Transverse colon (tissue), 4 donors: Measurements from ENCODE around the gene SLC4A4.

Experiments used
- POLR2AphosphoS5 ChIP-seq, 3 donors: sonication (generic); formaldehyde crosslinking; IDR thresholded peaks; one replicate each; pipeline ENCODE4 v1.6.1; 2016; ENCODE audit warnings: antibody characterized with exemption in 3 of 3
- TF ChIP-seq, protein P1 (sequence below), 5 experiments: fragments of 200-600 bp in 3 of 5; fragments of 450-650 bp in 2 of 5; sonication (generic) in 3 of 5; IDR thresholded peaks; 1 replicate in 2 of 5; 2 replicates in 3 of 5; pipeline ENCODE4 v1.5.1; 2016 to 2017; ENCODE audit warnings: antibody characterized with exemption in 5 of 5, inconsistent platforms in 3 of 5, mild to moderate bottlenecking in 2 of 5, moderate library complexity in 1 of 5

DNA sequence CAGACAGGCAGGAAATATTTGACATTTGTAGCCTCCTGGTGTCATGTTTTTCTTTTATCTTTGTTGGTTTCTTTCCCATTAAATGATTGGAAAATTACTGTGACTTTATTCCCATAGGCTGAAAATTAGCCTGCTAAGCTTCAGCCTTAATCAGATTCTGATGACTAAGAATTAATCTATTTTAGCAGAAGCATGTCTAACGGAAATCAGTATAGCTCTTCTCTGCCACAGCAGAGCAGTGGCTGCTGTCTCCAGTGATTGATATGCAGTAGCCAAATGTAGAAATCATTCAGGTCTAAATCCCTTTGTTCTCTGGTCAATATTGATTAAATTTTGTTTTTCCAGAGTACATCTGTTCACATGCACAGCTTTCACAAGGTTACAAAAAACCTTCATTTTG, 245.8 kb downstream of the SLC4A4 start:
- TF ChIP-seq, protein P1, sequence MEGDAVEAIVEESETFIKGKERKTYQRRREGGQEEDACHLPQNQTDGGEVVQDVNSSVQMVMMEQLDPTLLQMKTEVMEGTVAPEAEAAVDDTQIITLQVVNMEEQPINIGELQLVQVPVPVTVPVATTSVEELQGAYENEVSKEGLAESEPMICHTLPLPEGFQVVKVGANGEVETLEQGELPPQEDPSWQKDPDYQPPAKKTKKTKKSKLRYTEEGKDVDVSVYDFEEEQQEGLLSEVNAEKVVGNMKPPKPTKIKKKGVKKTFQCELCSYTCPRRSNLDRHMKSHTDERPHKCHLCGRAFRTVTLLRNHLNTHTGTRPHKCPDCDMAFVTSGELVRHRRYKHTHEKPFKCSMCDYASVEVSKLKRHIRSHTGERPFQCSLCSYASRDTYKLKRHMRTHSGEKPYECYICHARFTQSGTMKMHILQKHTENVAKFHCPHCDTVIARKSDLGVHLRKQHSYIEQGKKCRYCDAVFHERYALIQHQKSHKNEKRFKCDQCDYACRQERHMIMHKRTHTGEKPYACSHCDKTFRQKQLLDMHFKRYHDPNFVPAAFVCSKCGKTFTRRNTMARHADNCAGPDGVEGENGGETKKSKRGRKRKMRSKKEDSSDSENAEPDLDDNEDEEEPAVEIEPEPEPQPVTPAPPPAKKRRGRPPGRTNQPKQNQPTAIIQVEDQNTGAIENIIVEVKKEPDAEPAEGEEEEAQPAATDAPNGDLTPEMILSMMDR (IDR thresholded peaks at IDR 0.05), result no peak
- TF ChIP-seq POLR2AphosphoS5 (IDR thresholded peaks at IDR 0.05), result no peak
